ENCODE data around the gene ABRACL. TPM values are rescaled to one million over a fixed set of nuclear protein-coding genes. Genes with fewer than 3 reads are reported as not detected.
"Not testable (repeated sequence)": the region's sequence is repeated elsewhere in the genome, so short reads cannot be mapped to it uniquely, and the experiment has no call there.

The ABRACL gene
- polyA plus RNA-seq, 1 donor (not counting 4 experiments of a cell fraction or from before 2014, with no cell fraction given): 120 TPM

GRCh38 chr6:139044250-139044649, 15.7 kb downstream of the ABRACL start:
- no peak for DNase-seq (ENCODE audit: low read depth, low spot score)
- no peaks in the 10 kb centered on the region for H3K79me2 ChIP-seq (ENCODE audit: control insufficient read depth, insufficient read depth, low read length)
- no peak overlapping the region for H2AFZ ChIP-seq (ENCODE audit: control insufficient read depth, low read length)
- no peaks in the 10 kb centered on the region for H3K9me1 ChIP-seq (ENCODE audit: control insufficient read depth, extremely low read depth, insufficient read depth, low read length)
- TF ChIP-seq CTCF (optimal IDR thresholded peaks at IDR 0.05 in 1 of 3, IDR thresholded peaks at IDR 0.05 in 1 of 3, conservative IDR thresholded peaks at IDR 0.05 in 1 of 3; ENCODE audit: extremely low read depth in 1 of 3, insufficient read depth in 2 of 3, low read length in 3 of 3) (no peak), EZH2 (IDR thresholded peaks at IDR 0.05; ENCODE audit: low read length) (no peak)
- H3K36me3 ChIP-seq (ENCODE audit: control insufficient read depth in 2 of 2, extremely low read depth in 1 of 2, insufficient read depth in 2 of 2, low read length in 2 of 2): peaks cover 0 to 7% of the 10 kb centered on the region in 2 experiments
- H3K4me1 ChIP-seq (ENCODE audit: control insufficient read depth, extremely low read depth, insufficient read depth, low read length): no peaks in the 10 kb centered on the region
- no peak overlapping the region for H3K27ac ChIP-seq (ENCODE audit: control insufficient read depth, insufficient read depth, low read length)
- no peak for FAIRE-seq
- dilution Hi-C loops (cut with MboI; ENCODE audit: extremely low pct_ligation_motif_present, low sequenced_read_pairs): no loop called here
- H3K4me2 ChIP-seq (ENCODE audit: control insufficient read depth, extremely low read depth, insufficient read depth, low read depth, low read length): no peak overlapping the region
- H3K9me3 ChIP-seq (ENCODE audit: control insufficient read depth, low read depth, low read length): no peaks in the 10 kb centered on the region
- no peak overlapping the region for H3K9ac ChIP-seq (ENCODE audit: control insufficient read depth, extremely low read depth, insufficient read depth, low read length)
- H4K20me1 ChIP-seq (ENCODE audit: control insufficient read depth, extremely low read depth, insufficient read depth, low read length): no peaks in the 10 kb centered on the region
- no peak overlapping the region for H3K4me3 ChIP-seq (ENCODE audit: control insufficient read depth in 2 of 3, extremely low read depth in 1 of 3, insufficient read depth in 2 of 3, low read depth in 1 of 3, low read length in 3 of 3)
- no peaks in the 10 kb centered on the region for H3K27me3 ChIP-seq (ENCODE audit: control insufficient read depth, extremely low read depth, insufficient read depth, low read length)

GRCh38 chr6:139047677-139048076, 19.1 kb downstream of the ABRACL start:
- dilution Hi-C loops (cut with MboI; ENCODE audit: extremely low pct_ligation_motif_present, low sequenced_read_pairs): no loop called here
- no peak overlapping the region for H3K4me2 ChIP-seq (ENCODE audit: control insufficient read depth, extremely low read depth, insufficient read depth, low read depth, low read length)
- no peaks in the 10 kb centered on the region for H3K27me3 ChIP-seq (ENCODE audit: control insufficient read depth, extremely low read depth, insufficient read depth, low read length)
- no peak for TF ChIP-seq EZH2 (IDR thresholded peaks at IDR 0.05; ENCODE audit: low read length)
- TF ChIP-seq CTCF (optimal IDR thresholded peaks at IDR 0.05 in 1 of 3, IDR thresholded peaks at IDR 0.05 in 1 of 3, conservative IDR thresholded peaks at IDR 0.05 in 1 of 3; ENCODE audit: extremely low read depth in 1 of 3, insufficient read depth in 2 of 3, low read length in 3 of 3): no peak
- H3K79me2 ChIP-seq (ENCODE audit: control insufficient read depth, insufficient read depth, low read length): no peaks in the 10 kb centered on the region
- FAIRE-seq (no peak), DNase-seq (ENCODE audit: low read depth, low spot score) (no peak)
- H3K9me3 ChIP-seq (ENCODE audit: control insufficient read depth, low read depth, low read length): no peaks in the 10 kb centered on the region
- H3K9ac ChIP-seq (ENCODE audit: control insufficient read depth, extremely low read depth, insufficient read depth, low read length): no peak overlapping the region
- H2AFZ ChIP-seq (ENCODE audit: control insufficient read depth, low read length): no peak overlapping the region
- peaks cover 5% of the 10 kb centered on the region for H3K4me1 ChIP-seq (ENCODE audit: control insufficient read depth, extremely low read depth, insufficient read depth, low read length)
- no peaks in the 10 kb centered on the region for H3K9me1 ChIP-seq (ENCODE audit: control insufficient read depth, extremely low read depth, insufficient read depth, low read length)
- no peaks in the 10 kb centered on the region for H4K20me1 ChIP-seq (ENCODE audit: control insufficient read depth, extremely low read depth, insufficient read depth, low read length)
- H3K36me3 ChIP-seq (ENCODE audit: control insufficient read depth in 2 of 2, extremely low read depth in 1 of 2, insufficient read depth in 2 of 2, low read length in 2 of 2): peaks cover 0 to 2% of the 10 kb centered on the region in 2 experiments
- H3K27ac ChIP-seq (ENCODE audit: control insufficient read depth, insufficient read depth, low read length): no peak overlapping the region
- no peak overlapping the region for H3K4me3 ChIP-seq (ENCODE audit: control insufficient read depth in 2 of 3, extremely low read depth in 1 of 3, insufficient read depth in 2 of 3, low read depth in 1 of 3, low read length in 3 of 3)

GRCh38 chr6:139048912-139049311, 20.4 kb downstream of the ABRACL start:
- not testable (repeated sequence) for FAIRE-seq

GRCh38 chr6:139050131-139050769, 21.7 kb downstream of the ABRACL start:
- H4K20me1 ChIP-seq (ENCODE audit: control insufficient read depth, extremely low read depth, insufficient read depth, low read length); H3K79me2 ChIP-seq (ENCODE audit: control insufficient read depth, insufficient read depth, low read length); H3K27ac ChIP-seq (ENCODE audit: control insufficient read depth, insufficient read depth, low read length); H3K9me1 ChIP-seq (ENCODE audit: control insufficient read depth, extremely low read depth, insufficient read depth, low read length); H2AFZ ChIP-seq (ENCODE audit: control insufficient read depth, low read length); H3K27me3 ChIP-seq (ENCODE audit: control insufficient read depth, extremely low read depth, insufficient read depth, low read length); H3K4me3 ChIP-seq (ENCODE audit: control insufficient read depth in 2 of 3, extremely low read depth in 1 of 3, insufficient read depth in 2 of 3, low read depth in 1 of 3, low read length in 3 of 3); H3K9me3 ChIP-seq (ENCODE audit: control insufficient read depth, low read depth, low read length); H3K36me3 ChIP-seq (ENCODE audit: control insufficient read depth in 2 of 2, extremely low read depth in 1 of 2, insufficient read depth in 2 of 2, low read length in 2 of 2); dilution Hi-C loops (cut with MboI; ENCODE audit: extremely low pct_ligation_motif_present, low sequenced_read_pairs); H3K4me1 ChIP-seq (ENCODE audit: control insufficient read depth, extremely low read depth, insufficient read depth, low read length); DNase-seq (ENCODE audit: low read depth, low spot score); H3K4me2 ChIP-seq (ENCODE audit: control insufficient read depth, extremely low read depth, insufficient read depth, low read depth, low read length); H3K9ac ChIP-seq (ENCODE audit: control insufficient read depth, extremely low read depth, insufficient read depth, low read length): not testable (repeated sequence)
- FAIRE-seq: peak; percentile 55

More at GRCh38 chr6:139048912-139049311, 20.4 kb downstream of the ABRACL start:
- H3K9me3 ChIP-seq (ENCODE audit: control insufficient read depth, low read depth, low read length); H3K4me3 ChIP-seq (ENCODE audit: control insufficient read depth in 2 of 3, extremely low read depth in 1 of 3, insufficient read depth in 2 of 3, low read depth in 1 of 3, low read length in 3 of 3); H2AFZ ChIP-seq (ENCODE audit: control insufficient read depth, low read length); H3K36me3 ChIP-seq (ENCODE audit: control insufficient read depth in 2 of 2, extremely low read depth in 1 of 2, insufficient read depth in 2 of 2, low read length in 2 of 2); H3K27me3 ChIP-seq (ENCODE audit: control insufficient read depth, extremely low read depth, insufficient read depth, low read length); H3K27ac ChIP-seq (ENCODE audit: control insufficient read depth, insufficient read depth, low read length); H3K9ac ChIP-seq (ENCODE audit: control insufficient read depth, extremely low read depth, insufficient read depth, low read length); dilution Hi-C loops (cut with MboI; ENCODE audit: extremely low pct_ligation_motif_present, low sequenced_read_pairs); H4K20me1 ChIP-seq (ENCODE audit: control insufficient read depth, extremely low read depth, insufficient read depth, low read length); H3K9me1 ChIP-seq (ENCODE audit: control insufficient read depth, extremely low read depth, insufficient read depth, low read length); H3K79me2 ChIP-seq (ENCODE audit: control insufficient read depth, insufficient read depth, low read length); H3K4me1 ChIP-seq (ENCODE audit: control insufficient read depth, extremely low read depth, insufficient read depth, low read length); DNase-seq (ENCODE audit: low read depth, low spot score); H3K4me2 ChIP-seq (ENCODE audit: control insufficient read depth, extremely low read depth, insufficient read depth, low read depth, low read length): not testable (repeated sequence)

Measured in keratinocyte (primary cell).